ENCODE results near the gene ANP32D.
"Not testable (repeated sequence)": the region's sequence is repeated elsewhere in the genome, so short reads cannot be mapped to it uniquely, and the experiment has no call there.

ANP32D gene

DNA sequence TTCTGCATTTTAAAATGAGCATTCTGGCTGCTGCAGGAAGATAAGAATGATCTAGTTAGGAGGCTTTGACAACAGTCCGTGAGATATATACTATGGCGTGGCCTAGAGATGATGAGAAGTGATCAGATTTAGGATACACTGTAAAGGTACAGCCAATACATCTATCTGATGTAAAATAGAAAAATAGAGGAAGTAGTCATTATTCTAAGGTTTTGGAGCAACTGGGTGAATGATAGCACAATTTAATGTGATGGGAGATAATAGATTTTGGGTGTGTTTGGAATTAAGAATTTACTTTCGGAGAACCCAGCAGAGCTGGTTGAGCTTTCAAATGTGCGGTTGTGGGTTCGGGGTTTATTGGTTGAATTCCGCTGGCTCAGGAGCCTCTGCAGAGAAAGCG lies at the start of gene ANP32D:
ANP32D (plus strand) TSS at position 301 of the 400 bp plus-strand sequence. CDS start 106 bp downstream, outside the sequence.
- DNase-seq (ENCODE audit: low spot score), result no peak

DNA sequence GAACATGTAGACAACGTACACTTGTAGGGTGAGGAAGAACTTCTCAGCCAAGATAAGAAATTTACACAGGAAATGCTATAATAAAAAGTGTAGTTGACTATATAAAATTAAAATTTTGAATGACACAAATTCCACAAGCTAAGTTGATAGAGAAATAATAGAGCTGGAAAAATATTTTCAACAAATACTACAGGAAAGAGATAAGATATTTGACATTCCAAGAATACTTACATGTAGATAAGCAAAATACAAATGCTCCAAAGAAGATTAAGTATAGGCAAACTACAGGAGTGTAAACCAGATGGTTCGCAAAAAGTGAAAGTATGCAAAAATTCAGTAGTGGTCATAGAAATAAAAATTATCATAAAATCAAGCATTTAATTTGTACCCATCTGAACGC lies 49.2 kb upstream of the ANP32D start:
- DNase-seq (ENCODE audit: low spot score), result no peak

DNA sequence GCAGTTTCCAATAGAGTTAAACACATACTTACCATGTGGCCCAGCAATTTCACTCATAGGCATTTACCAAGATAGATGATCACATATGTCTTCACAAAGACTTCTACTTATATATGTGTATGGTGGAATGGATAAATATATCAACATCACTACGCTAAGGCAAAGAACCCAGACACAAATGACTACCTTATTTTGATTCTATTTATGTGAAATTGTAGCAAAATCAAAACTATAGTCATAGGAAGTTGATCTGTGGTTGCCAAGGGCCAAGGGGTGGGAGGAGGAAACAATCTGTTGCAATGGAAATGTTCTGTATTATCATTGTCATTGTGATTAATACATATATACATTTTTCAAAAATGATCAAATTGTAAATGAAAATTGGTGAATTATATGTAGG lies 47.7 kb upstream of the ANP32D start:
- no peak for DNase-seq (ENCODE audit: low spot score)

DNA sequence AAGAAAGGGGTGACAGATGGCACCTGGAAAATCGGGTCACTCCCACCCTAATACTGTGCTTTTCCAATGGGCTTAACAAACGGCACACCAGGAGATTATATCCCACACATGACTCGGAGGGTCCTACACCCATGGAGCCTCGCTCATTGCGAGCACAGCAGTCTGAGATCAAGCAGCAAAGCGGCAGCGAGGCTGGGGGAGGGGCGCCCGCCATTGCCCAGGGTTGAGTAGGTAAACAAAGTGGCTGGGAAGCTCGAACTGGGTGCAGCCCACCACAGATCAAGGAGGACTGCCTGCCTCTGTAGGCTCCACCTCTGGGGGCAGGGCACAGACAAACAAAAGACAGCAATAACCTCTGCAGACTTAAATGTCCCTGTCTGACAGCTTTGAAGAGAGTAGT lies 38.3 kb upstream of the ANP32D start:
- DNase-seq (ENCODE audit: low spot score), result not testable (repeated sequence)

DNA sequence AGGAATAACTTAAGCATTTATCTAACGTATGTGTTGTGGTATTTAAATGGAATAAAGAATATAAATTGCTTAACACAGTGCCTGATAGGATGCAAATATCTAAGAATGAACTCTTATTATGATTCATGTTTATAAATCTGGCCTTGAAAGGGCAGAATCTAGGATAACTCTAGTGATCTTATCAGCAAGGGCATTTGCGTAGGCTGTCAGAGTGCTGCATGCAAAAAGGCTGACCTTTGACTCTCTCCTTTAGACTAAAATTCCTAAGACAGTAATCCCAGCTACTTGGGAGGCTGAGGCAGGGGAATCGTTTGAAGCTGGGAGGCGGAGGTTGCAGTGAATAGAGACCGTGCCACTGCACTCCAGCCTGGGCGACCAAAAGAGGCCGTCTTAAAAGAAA lies 31.3 kb upstream of the ANP32D start:
- no peak for DNase-seq (ENCODE audit: low spot score)

DNA sequence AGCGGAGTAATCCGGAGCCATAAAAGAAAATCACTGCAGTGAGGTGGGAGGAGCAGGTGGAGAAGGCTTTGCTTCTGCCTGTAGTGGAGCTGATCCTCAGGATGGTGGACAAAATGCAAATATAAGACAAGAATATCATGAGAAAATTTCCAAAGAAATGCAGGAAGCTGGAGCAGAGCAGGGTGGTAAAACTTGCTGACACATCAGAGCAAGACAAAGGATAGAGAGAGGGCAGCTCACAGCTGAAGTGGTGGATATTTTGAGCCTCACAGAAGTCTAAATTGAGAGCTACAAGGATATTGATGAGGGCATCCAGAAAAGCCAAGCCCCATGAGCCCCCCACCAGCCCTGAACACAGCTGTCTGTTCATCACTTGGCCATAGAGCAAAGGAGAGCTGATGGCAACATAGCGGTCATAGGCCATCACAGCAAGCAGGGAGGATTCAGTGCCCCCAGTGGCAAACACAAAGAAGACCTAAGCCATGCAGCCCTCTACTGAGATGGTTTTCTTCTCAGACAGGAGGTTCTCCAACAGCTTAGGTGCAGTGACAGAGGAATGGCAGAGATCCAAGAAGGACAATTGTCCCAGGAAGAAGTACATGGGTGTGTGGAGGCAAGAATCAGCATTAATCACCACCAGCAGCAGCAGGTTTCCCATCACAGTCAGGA lies 30.0 kb upstream of the ANP32D start:
- DNase-seq (ENCODE audit: low spot score), result no peak

DNA sequence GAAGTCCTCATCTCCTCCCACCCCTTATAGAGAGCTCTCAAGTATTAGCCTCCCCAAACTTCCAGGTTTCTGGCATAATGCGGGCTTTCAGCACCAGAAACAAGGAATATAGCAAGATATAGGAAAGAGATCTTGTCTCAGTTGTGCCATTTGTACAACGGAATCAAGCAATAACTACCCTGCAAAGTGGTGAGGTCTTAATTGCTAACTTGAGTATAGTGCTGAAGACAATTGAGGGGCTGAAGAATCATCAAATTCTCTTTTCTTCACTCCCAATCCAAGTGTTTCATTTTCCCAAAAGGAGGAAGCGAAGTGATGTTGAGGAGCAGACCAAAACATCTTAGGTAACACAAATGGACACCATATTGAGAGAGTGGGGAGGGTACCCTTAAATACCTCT lies 26.8 kb upstream of the ANP32D start:
- no peak for DNase-seq (ENCODE audit: low spot score)

DNA sequence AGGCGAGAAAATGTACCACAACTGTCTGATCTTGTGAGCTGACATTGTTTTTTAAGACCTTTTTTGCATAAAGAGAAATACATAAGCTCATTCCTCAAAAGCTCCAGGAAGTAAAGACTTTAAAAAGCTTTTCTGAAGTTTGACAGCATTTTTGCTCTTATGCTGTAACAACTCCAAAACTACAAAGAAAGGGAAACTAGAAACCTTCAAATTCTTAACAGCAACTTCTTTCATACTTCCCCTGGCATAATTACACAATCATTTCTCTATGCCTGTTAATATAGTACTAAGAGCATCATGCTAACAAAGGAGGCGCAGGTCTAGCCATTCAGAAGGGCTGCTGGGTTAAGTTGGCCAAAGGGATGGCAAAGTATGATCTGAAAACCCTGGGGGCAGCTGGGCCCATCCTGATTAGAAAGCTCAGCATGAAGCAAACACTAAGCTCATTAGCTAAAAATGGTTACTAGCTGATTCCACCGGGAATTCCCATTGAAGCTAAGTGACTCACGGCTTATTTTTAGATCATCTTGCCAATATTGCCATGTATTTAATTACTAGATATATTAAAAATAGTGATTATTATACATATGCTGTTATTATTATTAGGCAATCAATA lies 26.1 kb upstream of the ANP32D start:
- DNase-seq (ENCODE audit: low spot score), result no peak

DNA sequence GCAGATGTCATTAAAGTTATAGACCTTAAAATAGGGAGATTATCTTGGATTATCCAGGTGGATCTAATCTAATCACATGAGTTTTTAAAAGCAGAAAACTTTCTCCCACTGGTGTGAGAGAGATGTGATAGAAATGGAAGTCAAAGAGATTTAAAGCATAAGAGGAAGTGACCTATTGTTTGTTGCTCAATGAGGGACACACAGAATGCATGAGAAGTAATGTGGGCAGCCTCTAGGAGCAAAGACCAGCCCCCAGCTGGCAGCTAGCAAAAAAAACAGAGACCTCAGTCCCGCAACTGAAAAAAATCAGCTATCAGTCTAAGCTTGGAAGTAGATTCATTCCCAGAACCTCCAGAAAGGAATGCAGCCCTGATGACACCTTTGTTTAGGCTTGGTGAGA lies 24.6 kb upstream of the ANP32D start:
- no peak for DNase-seq (ENCODE audit: low spot score)

DNA sequence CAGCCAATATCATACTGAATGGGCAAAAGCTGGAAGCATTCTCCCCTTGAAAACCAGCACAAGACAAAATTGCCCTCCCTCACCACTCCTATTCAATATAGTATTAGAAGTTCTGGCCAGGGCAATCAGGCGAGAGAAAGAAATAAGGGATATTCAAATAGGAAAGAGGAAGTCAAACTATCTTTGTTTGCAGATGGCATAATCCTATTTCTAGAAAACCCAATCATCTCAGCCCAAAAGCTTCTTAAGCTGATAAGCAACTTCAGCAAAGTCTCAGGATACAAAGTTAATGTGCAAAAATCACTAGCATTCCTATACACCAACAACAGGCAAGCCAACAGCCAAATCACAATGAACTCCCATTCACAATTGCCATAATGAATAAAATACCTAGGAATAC lies 21.0 kb upstream of the ANP32D start:
- DNase-seq (ENCODE audit: low spot score), result no peak

DNA sequence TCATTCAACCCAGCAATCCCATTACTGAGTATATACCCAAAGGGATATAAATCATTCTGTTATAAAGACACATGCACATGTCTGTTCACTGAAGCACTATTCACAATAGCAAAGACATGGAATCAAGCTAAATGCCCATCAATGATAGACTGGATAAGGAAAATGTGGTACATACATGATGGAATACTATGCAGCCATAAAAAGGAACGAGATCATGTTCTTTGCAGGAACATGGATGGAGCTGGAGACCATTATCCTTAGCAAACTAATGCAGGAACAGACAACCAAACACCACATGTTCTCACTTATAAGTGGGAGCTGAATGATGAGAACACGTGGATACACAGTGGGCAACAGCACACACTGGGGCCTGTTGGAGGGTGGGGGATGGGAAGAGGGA lies 19.4 kb upstream of the ANP32D start:
- DNase-seq (ENCODE audit: low spot score), result not testable (repeated sequence)

DNA sequence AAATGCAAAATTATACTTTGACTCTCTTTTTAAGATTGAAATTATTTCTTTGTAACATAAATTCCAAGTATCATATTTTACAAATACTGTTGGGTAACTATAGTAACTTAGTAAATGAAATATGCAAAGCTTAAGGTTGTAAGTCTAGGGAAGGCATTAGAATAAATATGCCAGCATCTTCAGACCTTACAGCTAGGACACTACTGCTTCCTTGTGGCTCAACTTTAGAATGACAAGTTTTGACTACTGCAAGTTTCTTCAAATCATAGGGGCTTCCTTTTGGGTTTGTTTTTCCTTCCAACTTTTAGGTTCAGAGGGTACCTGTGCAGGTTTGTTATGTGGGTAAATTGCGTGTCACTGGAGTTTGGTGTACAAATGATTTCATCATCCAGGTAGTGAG lies 17.7 kb upstream of the ANP32D start:
- DNase-seq (ENCODE audit: low spot score), result no peak

DNA sequence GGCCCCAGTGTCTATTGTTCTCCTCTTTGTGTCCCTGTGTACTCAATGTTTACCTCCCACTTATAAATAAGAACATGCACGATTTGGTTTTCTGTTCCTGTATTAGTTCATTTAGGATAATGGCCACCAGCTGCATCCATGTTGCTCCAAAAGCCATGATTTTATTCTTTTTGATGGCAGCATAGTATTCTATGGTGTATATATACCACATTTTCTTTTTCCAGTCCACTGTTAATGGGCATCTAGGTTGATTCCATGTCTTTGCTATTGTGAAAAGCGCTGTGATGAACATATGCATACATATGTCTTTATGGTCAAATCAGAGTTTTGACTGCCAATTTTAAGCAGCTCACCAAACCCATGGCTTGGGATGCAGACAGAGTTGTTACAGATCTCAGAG lies 17.2 kb upstream of the ANP32D start:
- DNase-seq (ENCODE audit: low spot score), result no peak

DNA sequence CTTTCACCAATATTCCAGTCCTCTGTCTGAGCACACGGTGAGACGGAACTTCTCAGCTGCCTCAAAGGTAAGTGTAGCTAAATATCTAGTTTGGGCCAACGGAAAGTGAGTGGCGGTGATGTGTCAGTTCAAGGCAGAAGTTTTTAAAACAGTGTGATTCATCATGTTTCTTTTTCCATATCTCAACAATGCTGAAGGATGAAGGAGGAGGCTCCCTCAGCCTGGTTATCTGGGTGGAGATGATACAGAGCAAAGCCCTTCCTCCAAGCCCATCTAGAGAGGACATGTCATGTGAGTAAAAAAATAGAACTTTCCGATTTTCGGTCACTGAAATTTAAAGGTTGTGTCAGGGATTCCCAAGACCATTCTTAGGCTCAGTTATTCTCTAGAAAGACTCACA lies 13.1 kb upstream of the ANP32D start:
- DNase-seq (ENCODE audit: low spot score), result no peak

DNA sequence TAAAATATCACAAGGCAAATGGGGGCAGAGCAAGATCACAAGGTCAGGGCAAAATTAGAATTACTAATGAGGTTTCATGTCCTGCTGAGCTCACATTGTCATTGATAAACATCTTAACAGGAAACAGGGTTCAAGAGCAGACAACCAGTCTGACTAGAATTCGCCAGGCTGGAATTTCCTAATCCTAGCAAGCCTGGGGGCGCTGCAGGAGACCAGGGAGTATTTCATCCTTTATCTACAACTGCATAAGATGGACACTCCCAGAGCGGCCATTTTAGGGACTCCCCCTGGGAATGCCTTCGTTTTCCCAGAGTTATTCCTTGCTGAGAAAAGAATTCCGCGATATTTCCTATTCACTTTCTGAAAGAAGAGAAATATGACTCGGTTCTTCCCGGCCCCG lies 3.3 kb upstream of the ANP32D start:
- not testable (repeated sequence) for DNase-seq (ENCODE audit: low spot score)

DNA sequence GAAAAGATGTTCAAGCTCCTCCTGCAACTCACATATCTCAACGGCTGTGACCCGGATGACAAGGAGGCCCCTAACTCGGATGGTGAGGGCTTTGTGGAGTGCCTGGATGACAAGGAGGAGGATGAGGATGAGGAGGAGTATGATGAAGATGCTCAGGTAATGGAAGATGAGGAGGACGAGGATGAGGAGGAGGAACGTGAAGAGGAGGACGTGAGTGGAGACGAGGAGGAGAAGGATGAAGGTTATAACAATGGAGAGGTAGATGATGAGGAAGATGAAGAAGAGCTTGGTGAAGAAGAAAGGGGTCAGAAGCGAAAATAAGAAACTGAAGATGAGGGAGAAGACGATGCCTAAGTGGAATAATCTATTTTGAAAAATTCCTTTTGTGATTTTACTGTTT lies 702 bp downstream of the ANP32D start:
- DNase-seq (ENCODE audit: low spot score), result no peak

DNA sequence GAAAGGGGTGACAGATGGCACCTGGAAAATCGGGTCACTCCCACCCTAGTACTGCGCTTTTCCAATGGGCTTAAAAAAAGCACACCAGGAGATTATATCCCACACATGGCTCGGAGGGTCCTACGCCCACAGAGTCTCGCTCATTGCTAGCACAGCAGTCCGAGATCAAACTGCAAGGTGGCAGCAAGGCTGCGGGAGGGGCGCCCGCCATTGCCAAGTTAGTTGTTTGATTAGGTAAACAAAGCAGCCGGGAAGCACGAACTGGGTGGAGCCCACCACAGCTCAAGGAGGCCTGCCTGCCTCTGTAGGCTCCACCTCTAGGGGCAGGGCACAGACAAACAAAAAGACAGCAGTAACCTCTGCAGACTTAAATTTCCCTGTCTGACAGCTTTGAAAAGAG lies 2.1 kb downstream of the ANP32D start:
- not testable (repeated sequence) for DNase-seq (ENCODE audit: low spot score)

DNA sequence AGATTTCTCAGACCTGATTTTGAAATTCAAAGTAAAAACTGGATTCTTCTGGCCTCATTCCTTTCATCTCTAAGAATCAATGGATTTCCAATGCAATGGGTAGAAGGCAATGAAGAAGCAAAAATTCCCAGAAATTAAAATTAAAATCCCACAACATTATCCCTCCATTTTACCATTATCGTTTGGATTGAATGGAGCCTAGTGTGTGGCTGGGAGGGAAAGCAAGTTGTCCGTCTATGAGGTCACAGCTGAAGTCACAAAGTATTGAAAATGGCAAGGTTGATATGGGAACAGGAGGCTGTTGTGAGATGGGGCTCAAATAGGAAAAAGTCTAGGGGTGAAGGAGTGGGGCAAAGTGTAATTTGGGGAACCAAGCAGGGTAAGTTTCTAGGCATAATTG lies 9.8 kb downstream of the ANP32D start, which contains the start of gene C12orf54:
C12orf54 (plus strand) TSS at position 301 of the 400 bp plus-strand sequence. CDS start 799 bp downstream, outside the sequence.
- no peak for DNase-seq (ENCODE audit: low spot score)

DNA sequence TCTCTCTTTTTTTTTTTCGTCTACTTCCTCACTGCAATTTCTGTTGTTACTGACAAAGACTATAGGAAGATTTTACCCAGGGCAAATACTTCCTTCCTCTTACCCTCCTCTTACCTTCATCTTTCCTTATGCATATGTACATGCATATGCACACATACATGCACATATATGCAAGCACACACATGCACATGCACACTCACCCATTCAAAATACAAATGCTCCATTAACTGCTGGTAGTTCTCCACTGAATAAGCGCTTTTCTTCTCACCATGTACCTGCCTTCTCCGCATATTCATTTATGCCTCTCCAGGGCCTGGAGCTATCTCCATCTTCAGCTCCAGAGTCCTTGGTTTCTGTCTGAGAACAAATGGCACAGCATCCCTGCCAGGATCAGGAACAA lies 10.6 kb downstream of the ANP32D start:
- no peak for DNase-seq (ENCODE audit: low spot score)

DNA sequence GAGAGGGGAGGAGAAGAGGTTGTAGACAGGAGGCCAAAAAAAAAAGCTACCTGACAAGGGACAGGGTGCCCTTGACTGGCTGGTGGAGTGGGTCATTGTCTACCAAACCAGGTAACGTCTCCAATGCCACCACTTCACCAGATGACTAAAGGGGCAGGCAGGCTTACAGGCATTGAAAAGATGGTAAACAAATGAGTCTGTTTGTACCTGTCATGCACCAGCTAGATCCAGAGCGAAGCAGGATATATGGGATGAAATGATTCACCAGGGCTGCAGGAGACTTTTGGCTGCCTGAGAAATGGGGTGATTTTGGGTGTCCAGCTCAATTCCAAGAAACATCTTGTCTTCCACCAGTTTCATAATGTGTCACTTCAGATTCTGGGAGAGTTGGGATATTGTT lies 13.9 kb downstream of the ANP32D start:
- no peak for DNase-seq (ENCODE audit: low spot score)

DNA sequence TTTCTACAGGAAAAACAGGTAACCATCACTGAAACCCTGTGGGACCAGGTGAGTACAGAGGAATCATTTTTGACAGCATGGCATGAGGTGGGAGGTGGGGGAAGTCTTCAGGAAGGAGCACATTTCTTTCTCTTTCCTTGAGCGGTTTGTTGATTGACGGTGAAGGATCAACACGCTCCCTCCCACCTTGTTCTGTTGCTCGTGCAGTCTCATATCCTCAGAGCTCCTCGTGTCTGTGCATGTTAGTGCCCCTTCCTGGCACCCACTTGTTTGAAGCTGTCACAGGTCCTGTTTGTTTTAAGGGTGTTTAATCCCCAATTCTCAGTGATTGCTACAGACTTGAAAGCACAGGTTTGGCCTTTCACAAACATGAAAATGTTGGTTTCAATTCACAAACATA lies 14.3 kb downstream of the ANP32D start:
- DNase-seq (ENCODE audit: low spot score), result no peak

DNA sequence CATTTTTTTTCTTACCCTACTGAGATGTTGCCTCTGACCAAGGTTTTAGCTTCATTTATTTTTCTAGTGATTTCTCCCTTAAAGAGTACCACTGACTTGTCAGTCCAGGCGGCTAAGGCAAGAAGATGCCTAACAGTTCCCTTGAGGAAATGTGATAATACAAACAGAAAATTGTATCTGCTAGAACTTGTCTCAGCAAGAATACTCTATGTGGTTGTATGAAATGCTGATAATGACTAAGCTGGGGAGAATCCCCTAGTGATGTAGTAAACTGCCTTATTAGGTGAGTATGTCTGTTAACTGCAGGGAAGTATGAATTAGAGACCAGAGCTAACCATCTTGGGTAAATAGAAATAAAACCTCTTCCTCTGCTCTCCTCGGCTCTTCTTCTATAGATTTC lies 16.7 kb downstream of the ANP32D start:
- DNase-seq (ENCODE audit: low spot score), result no peak

DNA sequence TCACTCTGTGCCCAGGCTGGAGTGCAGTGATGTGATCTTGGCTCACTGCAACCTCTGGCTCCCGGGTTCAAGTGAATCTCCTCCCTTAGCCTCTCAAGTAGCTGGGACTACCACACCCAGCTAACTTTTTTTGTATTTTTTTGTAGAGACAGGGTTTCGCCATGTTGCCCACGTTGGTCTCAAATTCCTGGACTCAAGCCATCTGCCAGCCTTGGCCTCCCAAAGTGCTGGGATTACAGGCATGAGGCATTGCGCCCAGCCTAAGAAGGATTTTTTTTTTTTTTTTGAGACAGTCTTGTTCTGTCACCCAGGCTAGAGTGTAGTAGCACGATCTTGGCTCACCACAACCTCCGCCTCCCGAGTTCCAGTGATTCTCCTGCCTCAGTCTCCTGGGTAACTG lies 17.1 kb downstream of the ANP32D start:
- DNase-seq (ENCODE audit: low spot score), result not testable (repeated sequence)

DNA sequence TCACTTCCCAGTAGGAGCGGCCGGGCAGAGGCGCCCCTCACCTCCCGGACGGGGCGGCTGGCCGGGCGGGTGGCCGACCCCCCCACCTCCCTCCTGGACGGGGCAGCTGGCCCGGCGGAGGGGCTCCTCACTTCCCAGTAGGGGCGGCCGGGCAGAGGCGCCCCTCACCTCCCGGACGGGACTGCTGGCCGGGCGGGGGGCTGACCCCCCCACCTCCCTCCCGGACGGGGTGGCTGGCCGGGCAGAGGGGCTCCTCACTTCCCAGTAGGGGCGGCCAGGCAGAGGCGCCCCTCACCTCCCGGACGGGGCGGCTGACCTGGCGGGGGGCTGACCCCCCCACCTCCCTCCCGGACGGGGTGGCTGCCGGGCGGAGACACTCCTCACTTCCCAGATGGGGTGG lies 27.9 kb downstream of the ANP32D start:
- DNase-seq (ENCODE audit: low spot score), result not testable (repeated sequence)

All from LoVo (cell line).